Choroid plexus epithelial cell (primary cell): ENCODE results near the gene MGST2.
"Not testable (repeated sequence)": the region's sequence is repeated elsewhere in the genome, so short reads cannot be mapped to it uniquely, and the experiment has no call there.

Source experiments
- DNase-seq: peaks from one replicate; pipeline ENCODE4 v3.0.0-alpha.2; 2010; ENCODE audit warnings: low read depth
- H3K4me3 ChIP-seq: 2 replicates; pipeline ENCODE4 v1.5.1; 2011; ENCODE audit warnings: low read depth, mild to moderate bottlenecking, control low read depth, low read length, moderate library complexity
- CTCF ChIP-seq: conservative IDR thresholded peaks from 2 replicates; pipeline ENCODE4 v1.5.1; 2011; ENCODE audit warnings: low read depth, mild to moderate bottlenecking, control low read depth, inconsistent platforms, low read length, moderate library complexity

Gene MGST2

GRCh38 chr4:139633195-139633594, 32.4 kb upstream of the MGST2 start:
- no peak for DNase-seq
- no peak for TF ChIP-seq CTCF
- H3K4me3 ChIP-seq: peak overlapping the region; percentile 50

DNA sequence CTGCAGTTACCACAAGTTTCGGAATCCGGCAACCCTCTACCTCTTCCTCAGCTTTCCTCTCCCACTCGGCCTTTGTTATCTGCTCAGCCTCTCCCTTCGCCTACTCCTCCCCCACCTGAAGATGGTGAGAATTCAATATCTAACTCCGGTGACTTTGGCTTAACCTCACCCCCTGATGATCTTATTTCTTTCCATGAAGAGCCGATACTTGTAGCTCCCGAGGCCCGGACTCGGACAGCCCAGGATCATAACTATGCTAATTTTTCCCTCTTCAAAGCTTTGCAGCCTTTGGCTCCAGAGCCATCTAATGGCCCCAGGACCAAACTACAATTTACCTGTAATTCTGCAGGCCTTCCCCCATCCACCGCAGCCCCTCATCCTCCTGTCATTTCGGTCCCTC, 32.0 kb upstream of the MGST2 start:
- peak; percentile 66 for DNase-seq
- peak; percentile 76 for TF ChIP-seq CTCF
- peak overlapping the region; percentile 50 for H3K4me3 ChIP-seq

DNA sequence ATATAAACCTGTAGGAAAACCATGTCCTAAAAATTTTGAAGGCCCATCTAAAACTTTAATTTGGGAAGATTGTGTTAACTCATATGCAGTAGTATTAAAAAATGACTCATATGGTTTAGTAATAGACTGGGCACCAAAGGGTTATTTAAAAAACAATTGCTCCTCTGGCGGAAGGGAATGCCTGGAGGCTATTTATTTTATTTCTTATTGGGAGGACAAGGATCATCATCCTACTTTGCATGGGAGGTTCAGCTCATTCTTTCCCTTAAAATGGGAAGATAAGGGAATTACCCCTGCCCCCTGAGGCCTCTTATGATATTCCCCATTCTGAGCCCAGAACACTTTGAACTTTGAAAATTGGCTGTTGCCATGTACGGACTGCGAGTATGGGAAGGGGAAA, 29.7 kb upstream of the MGST2 start:
- DNase-seq: no peak
- no peak overlapping the region for H3K4me3 ChIP-seq
- no peak for TF ChIP-seq CTCF

GRCh38 chr4:139638306-139638705, 27.3 kb upstream of the MGST2 start:
- DNase-seq: not testable (repeated sequence)

DNA sequence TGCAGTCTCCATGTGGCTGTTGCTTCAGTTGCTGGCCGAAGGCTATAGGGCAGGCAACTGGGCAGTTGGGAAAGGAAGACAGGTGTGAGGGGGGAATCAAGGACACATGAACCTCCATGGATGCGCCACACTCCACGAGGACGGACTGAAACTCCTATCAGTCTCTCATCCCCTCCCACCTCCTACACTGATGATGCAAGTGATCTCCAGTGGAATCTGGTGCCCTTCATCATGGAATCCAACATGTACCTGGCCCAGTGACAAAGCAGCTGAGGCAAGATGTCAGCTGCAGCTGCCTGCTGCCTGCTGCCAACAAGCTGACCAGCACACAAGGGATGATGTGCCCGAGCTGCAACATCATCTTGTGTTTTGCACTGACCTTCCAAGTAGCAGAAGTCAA, 26.0 kb upstream of the MGST2 start:
- no peak for TF ChIP-seq CTCF
- H3K4me3 ChIP-seq: no peak overlapping the region
- DNase-seq: no peak

More at GRCh38 chr4:139638306-139638705, 27.3 kb upstream of the MGST2 start:
- H3K4me3 ChIP-seq: not testable (repeated sequence)

- no peak for TF ChIP-seq CTCF
- peak; percentile 55 for DNase-seq
- no peak overlapping the region for H3K4me3 ChIP-seq
Measured at GRCh38 chr4:139641218-139641617, 24.4 kb upstream of the MGST2 start.

DNA sequence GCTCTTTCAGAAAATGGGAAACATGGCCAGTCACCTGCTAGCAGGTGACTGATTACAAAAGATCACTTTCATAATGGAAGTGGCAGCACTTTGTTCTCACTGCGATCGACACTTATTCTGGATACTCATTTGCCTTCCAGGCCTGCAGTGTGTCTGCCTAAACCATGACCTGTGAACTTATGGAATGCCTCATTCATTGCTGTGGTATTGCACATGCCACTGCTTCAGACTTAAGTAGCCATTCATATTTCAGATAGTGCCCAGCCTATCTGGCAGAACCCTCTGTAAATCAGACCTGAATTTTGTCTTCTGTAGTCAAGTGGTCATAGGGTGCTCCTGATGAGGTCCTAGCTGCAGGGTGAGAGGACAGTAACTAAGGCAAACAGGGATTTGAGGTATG, 23.3 kb upstream of the MGST2 start:
- no peak overlapping the region for H3K4me3 ChIP-seq
- DNase-seq: peak; percentile 92
- TF ChIP-seq CTCF: no peak
